ENCODE results near the gene OR6X1.

DNA sequence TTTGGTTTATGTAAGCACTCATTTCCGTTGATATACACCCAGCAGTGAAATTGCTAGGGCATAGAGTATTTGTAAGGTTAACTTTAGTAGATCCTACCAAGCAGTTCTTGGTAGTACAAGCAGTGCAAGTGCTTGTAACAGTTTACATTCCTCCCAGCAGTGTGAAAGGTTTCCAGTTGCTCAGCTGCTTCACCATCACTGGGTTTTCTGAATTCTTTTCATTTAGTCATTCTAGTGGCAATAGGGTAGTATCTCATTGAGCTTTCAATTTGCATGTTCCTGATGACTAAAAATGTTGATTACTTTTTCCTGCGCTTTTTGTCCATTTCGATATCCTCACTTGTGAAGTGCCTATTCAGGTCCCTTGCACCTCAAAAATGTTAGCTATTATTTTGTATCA lies 47.1 kb downstream of the OR6X1 start:
- TF ChIP-seq, protein P1, sequence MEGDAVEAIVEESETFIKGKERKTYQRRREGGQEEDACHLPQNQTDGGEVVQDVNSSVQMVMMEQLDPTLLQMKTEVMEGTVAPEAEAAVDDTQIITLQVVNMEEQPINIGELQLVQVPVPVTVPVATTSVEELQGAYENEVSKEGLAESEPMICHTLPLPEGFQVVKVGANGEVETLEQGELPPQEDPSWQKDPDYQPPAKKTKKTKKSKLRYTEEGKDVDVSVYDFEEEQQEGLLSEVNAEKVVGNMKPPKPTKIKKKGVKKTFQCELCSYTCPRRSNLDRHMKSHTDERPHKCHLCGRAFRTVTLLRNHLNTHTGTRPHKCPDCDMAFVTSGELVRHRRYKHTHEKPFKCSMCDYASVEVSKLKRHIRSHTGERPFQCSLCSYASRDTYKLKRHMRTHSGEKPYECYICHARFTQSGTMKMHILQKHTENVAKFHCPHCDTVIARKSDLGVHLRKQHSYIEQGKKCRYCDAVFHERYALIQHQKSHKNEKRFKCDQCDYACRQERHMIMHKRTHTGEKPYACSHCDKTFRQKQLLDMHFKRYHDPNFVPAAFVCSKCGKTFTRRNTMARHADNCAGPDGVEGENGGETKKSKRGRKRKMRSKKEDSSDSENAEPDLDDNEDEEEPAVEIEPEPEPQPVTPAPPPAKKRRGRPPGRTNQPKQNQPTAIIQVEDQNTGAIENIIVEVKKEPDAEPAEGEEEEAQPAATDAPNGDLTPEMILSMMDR (IDR thresholded peaks at IDR 0.05; ENCODE audit: low read depth, low read length, poor library complexity, severe bottlenecking) = no peak
- no peak for TF ChIP-seq EZH2phosphoT487 (IDR thresholded peaks at IDR 0.05; ENCODE audit: borderline replicate concordance, low read length)
